ENCODE results near the gene TBP.

DNA sequence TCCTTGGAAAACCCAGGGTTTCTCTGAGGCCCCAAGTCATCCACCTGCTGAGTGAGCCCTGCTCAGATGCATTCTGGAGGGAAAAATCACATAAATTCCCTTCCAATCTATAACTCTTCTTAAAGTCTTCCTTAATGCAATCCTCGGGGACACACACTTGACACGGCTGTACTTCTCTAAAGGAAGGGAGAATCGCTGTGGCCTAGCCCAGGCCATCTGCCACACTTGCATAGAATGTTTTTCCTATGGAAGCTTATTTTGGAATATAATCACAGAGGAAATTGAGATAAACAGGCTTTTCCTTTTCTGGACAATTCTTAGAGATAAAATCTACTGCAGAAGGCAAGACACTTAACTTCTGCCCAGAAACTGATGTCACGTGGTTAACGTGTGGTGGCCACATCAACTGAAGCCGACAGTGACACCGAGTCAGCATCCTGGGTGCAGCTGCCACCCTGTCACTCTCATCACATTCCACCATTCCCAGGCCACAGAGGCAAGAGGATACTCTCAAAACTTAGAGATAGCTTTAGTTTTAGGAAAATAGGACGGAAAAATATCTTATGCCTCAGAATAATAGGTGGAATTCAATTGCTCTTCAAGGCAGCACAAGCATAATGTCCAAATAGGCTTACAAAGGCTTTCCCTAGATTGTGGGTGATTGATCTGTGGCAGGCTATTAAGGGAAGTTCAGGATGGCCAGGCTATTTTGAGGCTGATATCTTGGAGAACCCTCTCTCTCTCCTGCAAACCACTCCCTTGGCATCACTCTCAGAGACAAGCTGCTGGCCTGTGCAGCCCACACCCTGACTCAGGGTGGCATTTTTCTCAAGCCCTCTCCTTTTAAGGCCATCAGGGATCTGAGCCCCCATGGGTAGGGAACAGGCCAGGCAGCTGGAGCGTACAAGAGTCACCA lies 30.7 kb upstream of the TBP start:
- TF ChIP-seq CTCF (IDR thresholded peaks at IDR 0.05) (no peak), ZFX (IDR thresholded peaks at IDR 0.05; ENCODE audit: borderline replicate concordance) (no peak)

All from 22Rv1 (cell line).